ENCODE data around the gene FAM3D. TPM values are rescaled to one million over a fixed set of nuclear protein-coding genes. Genes with fewer than 3 reads are reported as not detected.

Gene FAM3D
- total and polyA plus RNA-seq, 12 donors: 0.06 to 0.40 (median 0.22) TPM; not detected in 8

DNA sequence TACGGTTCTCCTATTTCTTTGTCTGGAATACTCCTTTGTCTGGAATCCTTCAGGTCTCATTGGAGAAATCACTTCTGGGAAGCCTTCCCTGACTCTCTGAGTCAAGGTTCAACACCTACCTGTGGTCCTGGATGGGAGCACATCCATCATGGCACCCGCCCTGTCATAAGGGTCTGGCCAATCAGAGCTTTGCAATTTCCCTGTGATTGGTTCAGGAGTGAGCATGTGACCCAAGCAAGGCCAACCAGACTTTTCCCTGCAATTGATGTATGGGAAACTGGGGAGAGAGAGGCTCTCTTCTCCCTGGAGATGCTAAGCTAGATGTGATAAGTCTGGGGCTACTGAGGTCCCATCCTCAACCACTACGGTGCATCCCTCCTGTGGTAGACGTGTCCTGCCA is 8.1 kb downstream of the FAM3D start:
- Histone ChIP-seq H3K27ac (no peak overlapping the region), H3K27me3 (no peaks in the 10 kb centered on the region), H3K4me3 (no peak overlapping the region), H3K4me1 (replicated peaks in 1 of 2) (no peaks in the 10 kb centered on the region), H3K36me3 (replicated peaks in 1 of 2) (no peaks in the 10 kb centered on the region), H3K9me3 (replicated peaks in 1 of 3) (no peaks in the 10 kb centered on the region)
- TF ChIP-seq POLR2A (IDR thresholded peaks at IDR 0.05): no peak
- TF ChIP-seq, protein P1, sequence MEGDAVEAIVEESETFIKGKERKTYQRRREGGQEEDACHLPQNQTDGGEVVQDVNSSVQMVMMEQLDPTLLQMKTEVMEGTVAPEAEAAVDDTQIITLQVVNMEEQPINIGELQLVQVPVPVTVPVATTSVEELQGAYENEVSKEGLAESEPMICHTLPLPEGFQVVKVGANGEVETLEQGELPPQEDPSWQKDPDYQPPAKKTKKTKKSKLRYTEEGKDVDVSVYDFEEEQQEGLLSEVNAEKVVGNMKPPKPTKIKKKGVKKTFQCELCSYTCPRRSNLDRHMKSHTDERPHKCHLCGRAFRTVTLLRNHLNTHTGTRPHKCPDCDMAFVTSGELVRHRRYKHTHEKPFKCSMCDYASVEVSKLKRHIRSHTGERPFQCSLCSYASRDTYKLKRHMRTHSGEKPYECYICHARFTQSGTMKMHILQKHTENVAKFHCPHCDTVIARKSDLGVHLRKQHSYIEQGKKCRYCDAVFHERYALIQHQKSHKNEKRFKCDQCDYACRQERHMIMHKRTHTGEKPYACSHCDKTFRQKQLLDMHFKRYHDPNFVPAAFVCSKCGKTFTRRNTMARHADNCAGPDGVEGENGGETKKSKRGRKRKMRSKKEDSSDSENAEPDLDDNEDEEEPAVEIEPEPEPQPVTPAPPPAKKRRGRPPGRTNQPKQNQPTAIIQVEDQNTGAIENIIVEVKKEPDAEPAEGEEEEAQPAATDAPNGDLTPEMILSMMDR (IDR thresholded peaks at IDR 0.05): no peak
- intact Hi-C loops (cut with DNase I): no loop called here
- WGBS, 4 donors: 84 to 97% (median 96%) methylated on average over 4 of the region's 4 CpGs
- no peak for DNase-seq

DNA sequence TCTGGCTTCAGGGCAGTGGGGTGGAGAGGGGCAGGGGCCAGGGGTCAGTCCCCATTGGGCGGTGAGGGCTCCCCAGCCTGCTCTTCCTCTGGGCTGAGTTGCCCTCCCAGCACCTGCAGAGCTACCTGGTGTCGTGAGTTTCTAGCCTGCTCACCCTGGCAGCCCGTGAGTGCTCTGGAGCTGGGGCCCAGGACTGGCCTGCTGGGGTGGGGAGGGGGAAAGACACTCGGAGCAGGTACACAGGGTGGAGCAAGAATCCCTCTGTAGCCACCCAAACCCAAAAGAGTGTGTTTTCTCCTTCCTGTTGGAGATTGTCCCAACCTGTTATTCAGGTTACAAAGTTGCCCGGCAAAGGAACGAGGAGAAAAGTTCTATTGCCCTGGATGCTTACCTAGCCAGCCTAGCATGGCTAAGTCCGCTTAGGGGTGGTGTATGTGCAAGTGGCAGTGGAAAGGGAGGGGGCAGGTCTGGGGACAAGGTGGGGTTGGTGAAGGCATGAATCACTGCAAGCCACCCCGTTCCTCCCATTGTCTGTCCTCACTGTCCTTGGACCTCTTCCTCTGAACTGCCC is 8.9 kb downstream of the FAM3D start:
- intact Hi-C loops (cut with DNase I): no loop called here
- H3K36me3 ChIP-seq (replicated peaks in 1 of 2): no peaks in the 10 kb centered on the region
- DNase-seq: no peak
- no peak for TF ChIP-seq POLR2A (IDR thresholded peaks at IDR 0.05)
- TF ChIP-seq, protein P1 (IDR thresholded peaks at IDR 0.05): no peak
- H3K4me1 ChIP-seq (replicated peaks in 1 of 2): no peaks in the 10 kb centered on the region
- H3K27ac ChIP-seq: no peak overlapping the region
- 58 to 81% (median 71%) methylated on average over 4 to 8 of the region's 8 CpGs for WGBS, 4 donors
- H3K4me3 ChIP-seq: no peak overlapping the region
- H3K9me3 ChIP-seq (replicated peaks in 1 of 3): no peaks in the 10 kb centered on the region
- no peaks in the 10 kb centered on the region for H3K27me3 ChIP-seq

DNA sequence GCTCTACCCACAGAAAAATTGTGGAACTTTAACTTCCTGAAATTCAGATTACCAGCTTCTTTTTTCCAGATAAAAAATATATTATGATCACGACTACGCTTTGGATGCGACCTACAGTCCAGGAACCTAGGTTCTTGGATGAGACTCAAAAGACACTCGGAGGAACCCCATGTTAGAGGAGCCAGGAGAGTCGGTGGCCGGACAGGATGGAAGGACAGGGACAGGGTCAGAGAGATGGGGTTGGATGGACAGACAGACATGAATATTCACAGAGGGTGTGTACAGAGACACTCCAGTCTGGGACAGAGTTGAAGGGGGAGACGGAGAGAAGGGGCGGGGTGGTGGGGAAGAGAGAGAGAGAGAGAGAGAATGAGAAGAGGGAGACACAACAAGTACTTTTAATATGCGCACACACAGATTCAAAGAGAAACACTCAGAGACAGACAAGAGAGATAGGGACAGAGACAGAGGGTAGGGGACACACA is 9.5 kb downstream of the FAM3D start:
- Histone ChIP-seq H3K27me3 (no peaks in the 10 kb centered on the region), H3K36me3 (replicated peaks in 1 of 2) (no peaks in the 10 kb centered on the region), H3K4me3 (no peak overlapping the region), H3K27ac (no peak overlapping the region), H3K9me3 (replicated peaks in 1 of 3) (no peaks in the 10 kb centered on the region), H3K4me1 (replicated peaks in 1 of 2) (no peaks in the 10 kb centered on the region)
- intact Hi-C loops (cut with DNase I): no loop called here
- 65 to 81% (median 73%) methylated on average over 9 of the region's 9 CpGs for WGBS, 4 donors
- TF ChIP-seq, protein P1 (IDR thresholded peaks at IDR 0.05): no peak
- no peak for TF ChIP-seq POLR2A (IDR thresholded peaks at IDR 0.05)
- DNase-seq: no peak

DNA sequence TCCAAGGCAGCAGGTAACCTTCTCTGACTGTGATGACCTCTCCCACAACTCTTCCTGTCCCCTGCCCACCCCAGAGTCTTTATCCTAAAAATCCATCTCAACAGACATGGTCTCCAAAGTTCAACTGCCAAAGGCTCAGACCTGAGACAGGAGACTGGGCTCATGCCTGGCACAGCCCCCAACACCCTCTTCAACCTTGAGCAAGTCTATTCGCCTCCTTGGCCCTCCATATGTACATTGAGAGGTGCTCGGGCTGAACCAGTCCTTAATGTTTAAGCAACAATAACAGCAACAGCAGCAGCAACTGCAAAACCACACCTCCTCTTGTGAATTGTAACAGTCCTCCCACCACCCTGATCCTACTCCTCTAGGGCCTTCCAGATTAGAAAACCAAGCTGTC is 9.9 kb downstream of the FAM3D start:
- Histone ChIP-seq H3K27ac (no peak overlapping the region), H3K4me1 (replicated peaks in 1 of 2) (no peaks in the 10 kb centered on the region), H3K36me3 (replicated peaks in 1 of 2) (no peaks in the 10 kb centered on the region), H3K4me3 (no peak overlapping the region), H3K27me3 (no peaks in the 10 kb centered on the region), H3K9me3 (replicated peaks in 1 of 3) (no peaks in the 10 kb centered on the region)
- intact Hi-C loops (cut with DNase I): no loop called here
- TF ChIP-seq POLR2A (IDR thresholded peaks at IDR 0.05): no peak
- TF ChIP-seq, protein P1 (IDR thresholded peaks at IDR 0.05): no peak
- no peak for DNase-seq
- 70 to 90% (median 82%) methylated on average over 2 of the region's 2 CpGs for WGBS, 4 donors

Measured in adrenal gland (tissue), 12 donors.